ENCODE results near the gene C16orf92.
"Not testable (repeated sequence)": the region's sequence is repeated elsewhere in the genome, so short reads cannot be mapped to it uniquely, and the experiment has no call there.

C16orf92 gene

DNA sequence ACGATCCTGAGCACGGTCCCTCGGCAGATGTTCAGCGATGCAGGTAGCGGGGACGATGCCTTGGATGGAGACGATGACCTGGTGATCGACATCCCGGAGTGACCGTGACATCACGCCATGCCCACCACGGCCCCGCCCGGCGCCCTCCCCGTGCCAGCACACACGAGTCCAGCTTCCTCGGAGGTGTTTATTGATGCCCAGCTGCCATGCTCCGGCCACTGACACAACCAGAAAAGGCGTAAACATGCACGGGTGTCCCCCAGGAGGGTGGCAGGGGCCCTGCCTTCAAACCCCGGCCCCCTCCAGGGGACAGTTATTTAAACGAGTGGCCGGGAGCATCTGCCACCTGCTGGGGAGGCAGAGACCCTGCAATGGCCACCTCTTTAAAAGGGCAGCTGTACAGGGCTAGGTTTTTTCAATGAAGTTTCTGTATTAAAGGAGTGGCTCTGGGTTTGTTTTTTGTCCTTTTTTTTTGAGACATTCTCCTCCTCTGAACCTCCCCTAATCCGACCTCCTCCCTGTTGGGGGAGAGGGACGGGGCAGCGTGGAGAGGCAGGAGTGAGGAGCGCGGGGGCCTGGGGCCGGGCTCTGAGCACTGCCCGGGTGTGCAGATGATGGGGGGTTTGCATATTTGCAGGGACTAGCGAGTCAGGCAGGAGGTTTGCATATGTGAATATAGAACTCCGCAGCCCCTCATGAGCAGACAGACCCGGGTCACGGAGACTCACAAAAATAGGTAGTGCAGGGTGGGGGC lies 17.5 kb upstream of the C16orf92 start:
- DNase-seq (ENCODE audit: low spot score) = peak; percentile 42

DNA sequence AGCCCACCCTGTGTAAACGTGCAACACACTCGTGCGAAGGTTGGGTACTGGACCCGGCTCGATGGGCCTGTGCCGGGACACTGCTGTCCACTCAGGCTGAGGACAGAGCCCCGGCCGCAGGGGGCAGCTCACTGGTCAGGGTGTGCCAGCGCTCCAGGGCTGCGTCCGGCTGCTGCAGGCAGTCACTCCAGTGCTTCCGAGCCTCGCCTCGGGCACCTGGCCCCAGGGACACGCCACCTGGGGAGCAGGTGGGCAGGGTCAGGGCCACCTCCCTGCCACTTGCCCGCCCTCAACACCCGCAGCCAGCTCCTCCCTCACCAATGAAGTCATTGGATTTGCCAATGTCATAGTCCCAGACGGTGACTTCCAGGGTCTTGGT lies 16.9 kb upstream of the C16orf92 start:
- DNase-seq (ENCODE audit: low spot score) = no peak

DNA sequence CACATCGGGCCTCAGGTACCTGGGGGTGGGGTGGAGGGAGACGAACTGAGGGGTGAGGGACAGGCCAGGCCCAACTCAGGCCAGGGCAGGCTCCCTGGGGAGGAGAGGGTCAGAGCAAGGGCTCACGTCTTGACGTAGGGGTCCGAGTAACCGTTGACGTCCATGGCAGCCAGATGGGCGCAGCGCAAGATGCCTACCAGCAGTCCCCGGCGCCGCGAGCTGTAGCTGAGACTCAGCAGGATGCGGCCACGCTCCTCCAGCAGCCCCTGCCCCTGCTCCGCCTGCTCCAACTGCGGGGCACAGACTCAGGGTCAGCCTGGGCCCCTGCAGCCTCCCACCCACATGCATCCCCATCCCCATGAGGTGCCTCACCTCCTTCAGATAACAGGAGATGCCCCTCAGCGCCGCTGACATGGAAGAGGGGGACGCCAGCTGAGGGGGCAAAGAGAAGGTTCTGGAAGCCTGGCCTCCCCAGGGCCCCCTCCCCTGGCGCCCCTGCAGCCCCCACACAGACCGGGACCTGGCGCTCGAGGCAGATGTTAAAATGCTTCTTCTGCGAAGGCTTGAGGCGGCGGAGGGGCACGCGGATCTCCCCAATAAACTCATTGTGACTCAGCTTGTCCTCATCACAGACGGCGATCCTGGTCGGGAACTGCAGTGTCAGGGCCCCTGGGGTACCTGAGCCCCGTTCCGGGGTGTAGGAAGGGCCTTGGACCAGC lies 16.2 kb upstream of the C16orf92 start:
- DNase-seq (ENCODE audit: low spot score) = no peak

- no peak for DNase-seq (ENCODE audit: low spot score)
Measured at GRCh38 chr16:30007378-30007895, 15.6 kb upstream of the C16orf92 start.

- DNase-seq (ENCODE audit: low spot score) = no peak
Measured at GRCh38 chr16:30009085-30009862, 13.7 kb upstream of the C16orf92 start.

- no peak for DNase-seq (ENCODE audit: low spot score)
Measured at GRCh38 chr16:30009990-30010843, 12.8 kb upstream of the C16orf92 start.

DNA sequence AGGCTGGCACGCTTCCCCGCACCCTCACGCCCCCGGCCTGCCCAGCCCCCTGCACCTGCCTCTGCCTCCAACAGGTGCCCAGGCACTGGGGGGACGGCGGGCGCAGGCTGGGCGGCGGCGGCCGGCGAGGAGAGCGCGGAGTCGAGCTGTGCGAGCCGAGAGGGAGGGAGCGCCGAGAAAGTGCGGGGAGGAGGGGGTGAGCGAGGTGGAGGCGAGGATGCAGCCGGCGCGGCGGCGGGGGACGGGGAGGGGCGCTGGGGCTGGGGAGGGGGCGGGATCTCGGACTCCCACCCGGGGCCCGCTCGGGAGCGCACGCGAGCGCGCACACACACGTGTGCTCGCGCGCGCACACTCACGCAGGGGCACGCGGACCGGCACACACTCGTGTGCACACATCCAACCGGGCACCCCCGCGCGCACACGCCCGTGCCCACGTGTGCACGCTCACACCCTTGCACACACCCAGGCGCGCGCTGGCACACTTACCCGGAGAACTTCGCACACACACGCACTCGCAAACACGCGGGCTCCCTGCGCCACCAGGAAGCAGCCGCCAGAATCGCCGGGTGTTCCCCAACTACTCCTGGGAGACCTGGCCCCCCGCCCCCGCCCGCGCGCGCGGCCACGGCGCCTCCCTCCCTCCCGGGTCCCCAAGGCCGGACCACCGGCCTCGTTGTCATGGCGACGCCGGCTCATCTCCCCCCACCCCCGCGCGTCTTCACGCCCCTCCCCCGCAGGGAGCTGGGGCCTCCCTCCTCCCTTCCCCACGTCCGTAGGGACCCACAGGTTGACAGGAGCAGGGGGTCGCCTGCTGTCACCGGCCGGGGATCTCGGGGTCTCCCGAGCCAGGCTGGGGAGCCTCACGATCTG lies 11.9 kb upstream of the C16orf92 start, which contains the start of gene DOC2A:
DOC2A (minus strand) TSS at position 184 of the 870 bp plus-strand sequence. CDS start 805 bp downstream, outside the sequence.
- no peak for DNase-seq (ENCODE audit: low spot score)

- DNase-seq (ENCODE audit: low spot score) = no peak
Measured at GRCh38 chr16:30011714-30012504, 11.1 kb upstream of the C16orf92 start.

DNA sequence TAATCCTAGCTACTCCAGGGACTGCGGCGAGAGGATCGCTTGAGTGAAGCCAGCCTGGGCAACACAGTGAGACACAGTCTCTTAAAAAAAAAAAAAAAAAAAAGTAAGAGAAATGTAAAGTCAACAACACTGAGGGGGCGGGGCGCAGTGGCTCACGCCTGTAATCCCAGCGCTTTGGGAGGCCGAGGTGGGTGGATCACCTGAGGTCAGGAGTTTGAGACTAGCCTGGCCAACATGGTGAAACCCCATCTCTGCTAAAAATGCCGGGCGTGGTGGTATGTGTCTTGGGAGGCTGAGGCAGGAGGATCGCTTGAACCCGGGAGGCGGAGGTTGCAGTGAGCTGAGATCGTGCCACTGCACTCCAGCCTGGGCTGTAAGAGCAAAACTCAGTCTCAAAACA lies 10.4 kb upstream of the C16orf92 start:
- not testable (repeated sequence) for DNase-seq (ENCODE audit: low spot score)

DNA sequence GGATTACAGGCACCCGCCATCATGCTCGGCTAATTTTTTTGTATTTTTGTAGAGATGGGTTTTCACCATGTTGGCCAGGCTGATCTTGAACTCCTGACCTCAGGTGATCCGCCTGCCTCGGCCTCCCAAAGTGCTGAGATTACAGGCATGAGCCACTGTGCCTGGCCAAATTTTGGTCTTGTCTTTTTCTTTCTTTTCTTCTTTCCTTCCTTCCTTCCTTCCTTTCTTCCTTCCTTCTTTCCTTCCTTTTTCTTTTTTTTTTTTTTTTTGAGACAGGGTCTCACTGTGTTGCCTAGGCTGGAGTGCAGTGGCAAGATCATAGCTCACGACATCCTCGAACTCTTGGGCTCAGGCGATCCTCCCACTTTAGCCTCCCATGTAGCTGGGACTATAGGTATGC lies 7.5 kb upstream of the C16orf92 start:
- not testable (repeated sequence) for DNase-seq (ENCODE audit: low spot score)

GRCh38 chr16:30016555-30017276 lies 6.3 kb upstream of the C16orf92 start:
- DNase-seq (ENCODE audit: low spot score) = no peak

GRCh38 chr16:30017277-30017656 lies 5.7 kb upstream of the C16orf92 start:
- DNase-seq (ENCODE audit: low spot score) = no peak

GRCh38 chr16:30017937-30018336 lies 5.1 kb upstream of the C16orf92 start:
- not testable (repeated sequence) for DNase-seq (ENCODE audit: low spot score)

GRCh38 chr16:30018731-30019158 lies 4.3 kb upstream of the C16orf92 start:
- DNase-seq (ENCODE audit: low spot score) = no peak

- DNase-seq (ENCODE audit: low spot score) = no peak
Measured at GRCh38 chr16:30023586-30023985, 588 bp downstream of the C16orf92 start.

DNA sequence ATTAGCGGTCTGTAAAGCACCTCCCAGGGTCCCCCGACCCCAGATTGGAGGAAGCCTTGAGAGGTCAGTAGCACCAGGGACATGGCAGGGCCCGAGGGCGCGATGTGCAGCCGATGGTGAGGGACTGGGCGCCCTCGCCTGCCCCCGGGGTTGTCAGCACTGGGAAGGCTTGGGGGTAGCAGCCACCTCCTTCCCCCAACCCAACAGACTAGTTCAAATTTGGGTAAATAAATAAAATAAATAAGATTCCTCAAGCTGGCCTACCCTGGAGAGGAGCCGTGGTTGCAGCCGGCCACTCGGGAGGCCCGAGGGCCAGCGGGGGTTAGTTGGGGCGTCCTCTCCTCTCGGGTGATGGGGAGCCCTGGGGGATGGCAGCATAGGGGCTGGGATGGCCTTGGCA lies 1.5 kb downstream of the C16orf92 start:
- DNase-seq (ENCODE audit: low spot score) = no peak

DNA sequence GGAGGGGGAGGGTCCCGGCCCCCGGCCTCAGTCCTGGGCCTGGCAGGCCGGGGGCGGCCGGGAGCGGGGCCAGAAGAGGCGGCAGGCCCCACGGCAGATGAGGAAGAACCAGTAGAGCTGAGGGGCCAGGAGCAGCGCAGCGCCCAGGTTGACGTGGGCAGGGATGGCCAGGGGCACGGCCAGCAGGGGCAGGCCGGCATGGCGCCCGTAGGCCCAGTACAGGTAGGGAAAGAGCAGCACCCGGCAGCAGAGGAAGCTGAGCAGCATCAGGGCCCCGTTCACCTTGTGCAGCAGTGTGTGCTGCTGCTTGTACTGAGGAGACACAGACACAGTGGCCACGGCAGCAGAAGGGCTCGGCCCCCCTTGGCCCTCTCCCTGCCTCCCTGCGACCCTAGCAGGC lies 2.2 kb downstream of the C16orf92 start:
- DNase-seq (ENCODE audit: low spot score) = no peak

GRCh38 chr16:30025574-30025973 lies 2.6 kb downstream of the C16orf92 start:
- no peak for DNase-seq (ENCODE audit: low spot score)

DNA sequence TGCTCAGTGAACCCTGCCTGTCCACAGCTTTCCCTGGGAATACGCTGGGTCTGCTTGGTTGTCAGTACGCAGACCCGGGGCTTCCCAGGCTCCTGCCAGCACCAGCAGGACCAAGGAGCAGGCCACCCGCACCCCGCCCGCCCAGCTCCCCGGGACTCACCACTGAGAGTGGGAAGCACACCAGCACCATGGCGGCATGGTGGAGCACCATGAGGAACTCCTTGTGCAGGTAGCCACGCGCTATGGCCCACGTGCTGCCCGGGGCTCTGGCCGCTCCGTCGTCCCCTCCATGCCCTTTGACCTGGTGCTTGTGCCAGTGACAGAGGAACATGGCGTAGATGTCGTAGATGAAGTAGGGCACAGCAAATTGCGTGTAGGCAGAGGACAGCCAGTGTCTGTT lies 3.5 kb downstream of the C16orf92 start:
- no peak for DNase-seq (ENCODE audit: low spot score)
